HG03066 (cell line): ENCODE results near the gene MLYCD.

Source experiments
- ATAC-seq: cut with Tn5 transposase; IDR thresholded peaks from one replicate; pipeline ENCODE4 v1.9.1; 2021; ENCODE audit warnings: low read depth; ENCODE audit not compliant: unreplicated experiment

The MLYCD gene

DNA sequence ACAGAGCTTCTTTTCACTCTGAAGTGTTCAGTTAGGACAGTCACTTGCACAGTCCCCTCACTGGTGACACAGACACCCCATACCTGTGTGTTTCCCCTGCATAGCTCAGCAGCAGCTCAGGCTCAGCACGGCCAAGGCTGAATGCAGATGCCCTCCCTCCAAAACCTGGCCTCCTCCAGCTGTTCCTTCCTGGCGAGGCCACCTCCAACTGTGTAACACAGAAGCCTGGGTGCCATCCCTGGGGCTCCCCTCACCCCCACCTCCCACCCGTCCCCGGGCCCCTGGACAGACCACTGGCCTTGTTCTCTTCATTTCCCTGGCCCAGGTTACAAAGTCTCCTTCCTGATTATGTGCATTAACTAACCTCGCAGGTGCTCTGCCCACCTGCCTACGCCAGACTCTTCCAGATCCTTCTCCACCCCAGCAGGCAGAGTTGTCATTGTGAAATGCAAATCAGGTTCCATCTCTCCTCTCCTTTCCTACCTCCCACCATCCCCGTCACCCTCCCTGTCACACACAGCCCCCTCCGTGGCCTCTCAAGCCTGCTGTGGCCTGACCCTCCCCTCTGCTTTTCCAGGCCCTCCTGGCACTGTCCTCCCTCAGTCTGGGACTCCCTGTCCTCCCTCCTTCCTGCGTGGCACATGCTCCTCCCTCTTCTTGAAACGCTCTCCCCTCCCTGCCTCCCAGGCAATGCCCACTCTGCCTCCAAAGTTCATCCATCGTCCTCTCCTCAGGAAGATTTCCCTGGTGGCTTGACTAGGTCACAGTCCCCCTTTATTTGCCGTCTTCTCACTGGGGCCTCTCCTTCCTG is 26.4 kb downstream of the MLYCD start:
- no peak for ATAC-seq

DNA sequence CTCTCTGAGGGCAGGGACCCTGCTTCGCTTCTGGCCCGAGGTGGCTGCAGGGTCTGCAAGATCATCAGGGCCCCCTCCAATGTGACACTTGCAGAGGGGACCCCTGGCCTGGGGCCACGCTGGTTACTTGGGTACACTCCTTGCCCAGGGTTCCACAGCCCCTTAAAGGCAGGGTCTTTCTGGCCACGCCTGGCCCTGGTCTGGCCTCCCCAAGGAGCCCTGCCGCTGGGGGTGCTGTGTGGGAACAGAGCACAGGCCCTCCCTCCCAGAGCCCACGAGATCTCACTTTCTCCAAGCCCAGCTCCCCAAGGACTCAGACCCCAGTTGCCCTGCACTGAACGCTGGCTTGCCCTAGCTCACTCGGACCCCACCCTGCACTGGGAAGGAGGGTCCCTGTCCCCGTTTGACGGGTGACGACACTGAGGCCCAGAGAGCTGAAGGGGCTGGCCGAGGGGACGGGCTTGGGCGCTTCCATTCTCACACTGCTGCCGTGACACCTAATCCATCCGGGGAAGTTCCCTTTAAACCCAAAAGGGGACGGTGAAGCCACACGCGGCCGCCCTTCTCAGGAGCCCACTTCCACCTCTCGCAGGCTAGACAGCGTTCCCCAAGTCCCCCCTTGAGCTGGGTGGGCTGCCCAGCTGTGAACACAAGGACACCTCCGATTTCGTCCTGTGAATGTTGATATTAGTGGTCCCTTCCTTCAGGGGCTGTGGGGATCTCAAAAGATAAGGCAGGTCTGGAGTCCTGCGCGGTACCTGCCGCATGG is 27.2 kb downstream of the MLYCD start:
- no peak for ATAC-seq

DNA sequence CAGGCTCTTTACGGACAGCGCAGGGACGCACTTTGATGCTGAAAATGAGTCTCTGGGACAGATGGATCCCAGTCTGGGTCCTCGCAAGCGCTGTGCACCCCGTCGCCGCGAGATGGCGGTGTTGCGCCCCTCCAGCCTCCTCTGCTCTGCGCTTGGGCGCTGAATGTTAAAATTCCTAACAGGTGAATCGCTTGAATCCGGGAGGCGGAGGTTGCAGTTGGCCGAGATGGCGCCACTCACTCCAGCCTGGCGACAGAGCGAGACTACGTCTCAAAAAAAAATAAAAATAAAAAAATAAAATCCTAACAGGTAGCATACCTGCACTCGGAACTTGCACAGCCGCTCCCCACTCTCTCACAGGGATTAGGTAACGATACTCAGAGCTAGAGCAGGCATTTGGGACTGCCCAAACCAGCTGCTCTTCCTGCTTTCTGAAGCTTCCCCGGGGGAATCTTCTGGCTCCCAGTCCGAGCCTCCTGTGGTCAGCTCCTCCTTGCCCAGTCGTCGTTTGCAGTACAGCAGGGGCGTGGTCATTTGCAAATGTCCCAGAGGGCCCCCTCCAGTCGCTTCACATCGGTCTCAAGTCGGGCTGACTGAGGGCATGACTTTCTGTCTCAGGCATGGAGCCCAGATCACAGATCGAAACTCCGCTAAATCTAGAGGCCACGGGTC is 27.9 kb downstream of the MLYCD start:
- ATAC-seq, result no peak

DNA sequence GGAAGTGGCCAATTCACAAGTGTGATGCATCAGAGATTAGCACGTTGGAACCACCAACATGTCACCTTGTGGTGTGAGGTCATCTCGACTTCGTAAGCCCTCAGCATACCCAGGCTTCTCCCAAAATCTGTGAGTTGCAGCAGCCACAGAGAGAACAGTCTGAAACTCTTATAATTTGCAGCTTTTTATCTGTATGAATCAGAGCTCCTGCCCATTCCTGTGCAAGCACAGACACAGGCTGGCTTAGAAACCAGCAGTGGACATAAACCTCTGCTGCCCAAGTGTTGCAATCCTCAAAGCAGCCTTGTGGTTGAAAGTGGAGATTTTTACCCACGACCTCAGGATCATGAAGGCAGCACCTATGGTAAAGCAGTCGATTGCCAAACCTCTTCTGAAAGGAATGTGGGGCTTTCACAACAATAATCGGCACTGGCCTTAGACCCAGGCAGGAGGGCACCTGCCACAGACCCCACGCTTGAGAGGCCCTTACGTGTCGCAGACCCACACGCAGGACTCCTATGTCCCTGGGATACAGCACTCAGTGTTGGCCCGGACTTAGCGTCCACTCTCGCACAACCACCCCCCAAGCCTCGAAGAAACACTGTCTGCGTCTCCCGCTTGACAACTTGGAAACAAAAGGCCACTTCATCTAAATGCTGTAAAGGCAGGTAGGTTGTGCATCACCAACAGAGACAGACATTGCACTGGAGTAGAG is 29.6 kb downstream of the MLYCD start:
- no peak for ATAC-seq

DNA sequence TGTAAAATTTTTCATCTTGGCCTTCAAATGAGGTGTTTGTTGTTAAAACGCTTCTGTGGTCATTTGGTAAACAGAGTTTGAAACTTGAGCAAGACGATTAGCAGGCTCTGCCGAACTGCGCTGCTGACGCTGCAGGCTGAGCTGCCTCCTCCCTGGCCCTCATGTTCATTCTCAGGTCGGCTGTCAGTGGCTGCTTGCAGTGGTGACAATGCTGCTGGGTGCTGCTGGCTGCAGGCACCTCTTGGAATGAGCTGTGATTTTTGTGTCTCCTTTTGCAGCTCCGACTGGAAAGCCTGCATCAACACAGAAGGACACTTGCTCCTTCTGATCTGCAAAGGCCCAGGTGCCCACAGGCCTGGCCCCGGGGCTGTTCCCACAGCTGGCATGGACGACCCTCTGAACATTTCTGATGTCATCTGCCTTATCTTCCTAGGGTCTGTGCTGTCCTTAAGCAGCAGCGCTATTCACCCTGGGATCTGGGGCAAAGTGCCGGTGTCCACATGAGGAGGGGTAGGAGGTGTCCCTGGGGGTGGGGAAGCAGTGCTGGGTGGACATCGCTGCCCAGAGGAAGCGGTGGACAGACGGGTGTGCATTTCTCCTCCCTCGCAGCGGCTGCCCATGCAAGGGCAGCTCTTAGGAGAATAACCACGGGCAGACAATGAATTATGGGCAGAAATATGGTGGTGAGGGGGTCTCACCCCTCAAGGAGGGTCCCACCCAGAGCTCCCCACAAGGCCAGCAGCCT is 31.1 kb downstream of the MLYCD start:
- no peak for ATAC-seq

DNA sequence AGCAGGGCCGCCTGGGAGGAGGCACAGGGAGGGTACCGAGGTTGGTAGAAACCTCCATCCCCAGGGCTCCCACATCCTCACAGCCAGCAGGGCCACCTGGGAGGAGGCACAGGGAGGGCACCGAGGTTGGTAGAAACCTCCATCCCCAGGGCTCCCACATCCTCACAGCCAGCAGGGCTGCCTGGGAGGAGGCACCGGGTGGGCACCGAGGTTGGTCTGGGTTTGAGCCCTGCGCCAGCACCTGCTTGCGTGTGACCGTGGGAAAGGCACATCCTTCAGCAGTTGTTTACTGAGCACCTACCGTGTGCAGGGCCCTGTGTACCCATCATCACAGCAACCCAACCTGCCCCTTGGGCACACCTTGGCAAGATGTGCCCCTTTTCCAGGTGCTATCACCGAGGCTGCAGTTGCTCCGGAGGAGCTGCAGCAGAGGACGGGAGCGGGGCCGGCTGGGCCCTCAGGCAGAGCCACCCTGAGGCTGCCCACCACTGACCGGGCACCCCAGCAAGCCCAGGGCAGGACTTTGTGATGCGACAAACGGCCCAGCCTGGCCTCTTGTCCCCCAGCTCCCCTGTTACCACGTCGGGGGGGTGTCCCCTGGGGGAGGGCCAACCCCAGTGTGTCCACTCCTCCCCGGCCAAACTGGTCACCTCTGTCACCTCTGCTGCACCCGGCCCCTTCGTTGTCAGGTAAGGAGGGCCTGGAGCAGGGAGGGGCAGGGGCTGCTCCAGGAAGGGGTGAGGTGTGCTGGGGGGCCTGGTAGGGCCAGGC is 32.0 kb downstream of the MLYCD start:
- ATAC-seq, result no peak

DNA sequence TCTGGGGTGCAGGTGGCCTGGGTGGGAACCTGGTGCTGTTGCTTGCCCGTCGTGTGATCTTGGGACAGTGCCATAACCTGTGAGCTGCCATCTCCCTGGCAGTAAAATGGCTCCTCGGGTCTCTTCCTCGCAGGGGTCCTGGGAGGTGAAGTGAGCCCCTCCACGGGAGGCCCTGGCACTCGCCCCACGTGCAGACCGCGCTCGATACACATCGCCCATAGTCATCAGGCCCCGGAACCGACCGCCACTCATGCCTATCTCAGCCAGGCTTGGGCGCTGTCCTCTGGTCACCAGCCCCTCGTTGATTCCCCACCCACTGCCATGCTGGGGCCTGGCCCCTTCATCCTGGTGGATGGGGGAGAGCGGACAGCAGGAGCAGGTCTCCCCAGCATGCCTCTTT is 32.6 kb downstream of the MLYCD start:
- ATAC-seq, result no peak

DNA sequence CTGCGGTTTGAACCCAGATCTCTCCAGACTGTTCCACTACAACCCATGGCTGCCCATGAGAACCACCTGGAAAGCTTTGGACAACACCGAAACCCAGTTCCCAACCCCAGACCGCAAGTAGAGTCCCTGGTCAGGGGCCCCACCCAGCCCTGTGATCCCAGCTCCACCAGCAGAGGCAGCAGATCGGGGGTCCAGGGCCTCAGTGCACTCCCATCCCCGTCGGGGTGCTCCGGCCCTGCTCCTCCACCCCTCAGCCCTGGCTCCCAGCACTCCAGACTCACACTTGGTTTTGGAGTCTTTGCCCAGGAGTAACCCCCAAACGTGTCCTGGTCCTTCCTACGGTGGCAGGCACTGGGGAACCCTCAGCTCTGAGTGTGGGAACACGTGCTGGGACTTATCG is 33.4 kb downstream of the MLYCD start:
- no peak for ATAC-seq

DNA sequence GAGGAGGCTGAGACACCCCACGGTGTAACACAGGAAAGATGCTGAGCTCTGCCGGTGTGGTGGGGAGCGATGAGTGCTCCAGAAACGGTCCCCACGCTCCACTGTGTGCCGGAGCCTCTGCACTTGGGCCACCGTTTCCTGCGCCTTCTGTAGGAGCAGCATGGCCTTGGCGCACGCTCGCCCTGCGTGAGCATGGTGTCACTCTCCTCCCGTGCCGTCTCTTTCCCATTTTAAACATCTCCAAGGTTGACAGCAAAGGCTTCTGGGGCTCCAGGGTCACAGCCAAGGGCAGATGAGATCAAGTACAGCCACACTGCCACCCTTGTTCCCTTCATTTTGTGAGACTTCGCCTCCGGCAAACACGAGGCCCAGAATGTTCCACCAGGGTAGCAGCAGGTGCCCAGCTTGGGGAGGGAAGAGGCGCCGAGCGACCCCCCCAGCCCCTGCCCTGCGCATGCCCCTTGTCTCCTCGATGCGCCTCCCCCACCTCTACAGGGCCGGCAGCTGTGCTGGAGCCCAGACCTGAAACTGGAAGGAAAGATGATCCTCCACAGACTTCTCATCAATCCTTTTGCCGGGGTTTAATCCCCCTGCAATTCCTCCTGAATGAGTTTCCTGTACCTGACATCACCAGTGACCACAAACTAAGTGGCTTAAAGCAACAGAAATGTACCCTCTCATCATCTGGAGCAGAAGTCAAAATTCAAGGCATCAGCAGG is 34.2 kb downstream of the MLYCD start:
- no peak for ATAC-seq

DNA sequence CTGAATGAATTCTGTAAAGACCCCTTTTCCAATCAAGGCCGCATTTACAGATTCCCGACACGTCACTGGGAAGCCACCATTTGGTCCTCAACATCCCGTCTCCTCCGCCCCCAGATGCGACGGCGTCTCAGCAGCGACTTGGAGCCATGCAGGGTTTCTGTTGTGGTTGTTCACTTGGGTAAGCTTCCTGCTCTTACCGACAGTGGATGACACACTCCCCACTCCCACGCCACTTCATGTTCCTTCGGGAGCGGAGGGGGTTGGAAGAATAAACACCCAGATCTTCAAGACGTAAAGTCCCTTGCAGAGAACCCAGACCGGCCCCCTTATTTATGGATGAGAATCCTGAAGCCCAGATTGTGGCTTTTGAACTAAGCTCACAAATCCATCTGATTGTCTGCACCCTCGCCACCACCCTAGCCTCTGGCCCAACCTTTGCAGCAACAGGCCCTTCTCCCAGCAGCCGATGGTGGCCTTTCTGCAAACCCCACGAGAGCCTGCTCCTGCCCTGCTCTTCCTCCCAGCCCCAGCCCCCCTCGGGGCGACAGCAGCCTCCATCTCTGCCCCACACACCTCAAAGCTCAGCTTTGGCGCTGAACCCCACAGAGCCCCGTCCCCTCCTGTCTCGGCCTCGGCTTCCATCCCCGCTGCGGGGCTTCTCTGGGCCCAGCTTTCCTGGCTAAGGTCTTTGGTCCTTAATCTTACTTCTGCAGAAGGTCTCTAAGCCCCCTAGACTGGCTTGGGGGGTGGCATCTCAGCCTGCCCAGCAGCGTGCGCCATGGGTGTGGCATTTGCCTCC is 35.2 kb downstream of the MLYCD start:
- no peak for ATAC-seq

DNA sequence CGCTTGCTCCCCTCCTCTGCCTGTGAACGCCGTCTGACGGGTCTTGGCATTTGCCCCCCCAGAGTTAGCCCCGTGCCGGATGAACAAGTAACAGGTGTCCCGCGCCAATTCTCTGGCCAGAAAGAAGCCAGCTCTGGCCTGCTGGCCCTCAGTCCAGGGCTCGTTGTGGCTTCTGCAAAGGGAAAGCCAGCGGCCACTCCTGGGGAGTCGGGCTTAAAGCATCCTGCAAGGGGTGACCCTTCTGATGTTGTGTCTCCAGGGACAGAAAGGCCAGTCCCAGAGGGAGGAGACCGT is 35.7 kb downstream of the MLYCD start:
- ATAC-seq, result no peak

DNA sequence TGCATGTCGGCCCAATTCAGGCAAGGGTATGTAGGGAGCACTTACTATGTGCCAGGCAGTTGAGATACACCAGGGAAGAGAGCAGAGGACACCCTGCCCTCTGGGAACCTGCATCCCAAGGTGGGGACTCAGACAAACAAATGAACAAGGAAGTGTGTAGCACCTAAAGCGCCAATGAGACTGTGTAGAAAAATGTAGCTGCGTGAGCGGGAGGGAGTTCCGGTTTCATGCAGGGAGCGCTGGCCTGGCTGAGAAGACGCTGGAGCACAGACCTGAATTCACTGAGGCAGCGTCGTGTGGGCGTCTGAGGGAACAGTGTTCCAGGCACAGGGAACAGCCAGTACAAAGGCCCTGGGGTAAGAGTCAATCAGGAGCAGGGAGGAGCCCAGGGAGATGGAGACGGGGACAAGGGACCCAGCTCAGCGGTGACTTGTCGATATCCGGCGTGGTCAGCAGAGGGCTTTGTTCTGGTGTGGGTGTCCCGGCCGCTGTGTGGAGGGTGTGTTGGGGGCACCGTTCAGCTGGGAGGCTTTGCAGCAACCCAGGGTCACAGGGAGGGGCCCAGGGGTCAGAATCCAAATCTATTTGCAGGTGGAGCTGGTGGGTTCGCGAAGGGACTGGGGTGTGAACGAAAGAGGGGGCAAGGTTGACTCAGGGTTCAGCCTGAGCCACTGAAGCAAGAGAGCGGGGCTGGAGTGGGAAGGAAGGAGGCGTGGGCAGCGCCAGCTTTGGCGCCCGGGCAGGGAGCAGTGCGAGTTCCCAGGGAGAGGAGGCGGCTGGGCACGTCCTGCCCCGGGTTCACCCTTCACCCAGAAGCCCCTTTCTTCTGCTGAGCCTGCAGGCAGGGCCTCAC is 36.3 kb downstream of the MLYCD start:
- no peak for ATAC-seq

DNA sequence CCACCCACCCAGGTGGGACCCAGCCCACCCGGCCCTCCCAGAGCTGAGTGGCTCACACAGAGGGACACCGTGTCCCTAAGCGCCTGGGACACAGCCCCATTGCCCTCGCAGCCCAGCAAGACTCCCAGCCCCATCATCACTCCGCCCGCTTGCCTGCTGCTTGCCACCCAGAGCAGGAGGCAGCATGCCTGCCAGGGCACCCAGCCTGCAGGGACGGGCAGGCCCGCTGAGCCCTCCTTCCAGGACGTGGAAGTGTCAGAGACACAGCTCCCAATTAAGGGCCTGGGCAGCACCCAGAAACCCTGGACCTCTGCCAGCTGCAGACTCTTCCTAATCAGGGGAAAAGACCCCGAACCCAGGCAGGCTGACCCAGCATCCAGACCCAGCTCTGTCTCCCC is 36.9 kb downstream of the MLYCD start:
- ATAC-seq, result no peak

DNA sequence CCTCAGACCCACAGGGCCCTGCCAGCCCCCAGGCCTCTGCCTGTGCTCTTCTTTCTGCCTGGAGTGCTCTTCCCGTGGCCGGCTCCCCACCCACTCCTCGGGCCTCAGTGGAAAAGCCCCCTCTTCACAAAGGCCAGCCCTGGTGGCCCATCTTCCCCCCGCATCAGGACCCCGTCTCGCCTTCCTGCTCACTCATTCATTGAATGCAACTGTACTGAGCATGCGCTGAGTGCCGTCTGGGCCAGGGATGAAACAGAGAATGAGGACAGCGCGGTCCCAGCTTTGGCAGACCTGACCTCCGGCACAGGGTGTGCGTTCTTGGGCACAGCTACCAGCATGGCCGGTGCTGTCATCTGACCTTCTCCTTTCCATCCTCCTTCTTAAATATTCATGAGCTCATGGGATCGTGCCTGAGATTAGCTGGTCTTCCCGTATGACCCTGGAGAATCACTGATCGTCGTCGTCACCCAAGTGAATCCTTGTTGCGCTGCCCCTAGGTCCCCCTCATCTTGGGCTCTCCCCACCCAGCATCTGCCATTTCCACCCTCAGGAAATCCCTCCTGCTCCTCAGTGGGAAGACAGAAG is 37.8 kb downstream of the MLYCD start:
- ATAC-seq, result no peak

DNA sequence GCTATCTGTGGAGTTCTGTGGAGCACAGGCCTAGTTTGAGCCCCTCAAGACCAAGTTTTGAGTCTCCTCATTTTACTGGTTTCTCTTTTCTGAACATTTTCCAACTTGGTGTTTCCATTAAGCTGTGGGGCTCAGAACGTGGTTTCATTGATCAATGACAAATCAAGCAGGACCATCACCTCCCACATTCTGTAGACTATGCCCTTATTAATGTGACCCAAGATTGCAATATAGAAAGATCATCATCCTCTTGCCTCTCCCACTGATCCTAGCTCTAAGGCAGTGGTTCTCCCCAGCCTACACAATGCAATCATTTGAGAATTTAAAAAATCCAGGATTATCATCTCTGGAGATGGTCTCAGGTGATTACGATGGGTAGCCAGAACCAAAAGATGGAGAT is 38.4 kb downstream of the MLYCD start:
- ATAC-seq, result no peak

DNA sequence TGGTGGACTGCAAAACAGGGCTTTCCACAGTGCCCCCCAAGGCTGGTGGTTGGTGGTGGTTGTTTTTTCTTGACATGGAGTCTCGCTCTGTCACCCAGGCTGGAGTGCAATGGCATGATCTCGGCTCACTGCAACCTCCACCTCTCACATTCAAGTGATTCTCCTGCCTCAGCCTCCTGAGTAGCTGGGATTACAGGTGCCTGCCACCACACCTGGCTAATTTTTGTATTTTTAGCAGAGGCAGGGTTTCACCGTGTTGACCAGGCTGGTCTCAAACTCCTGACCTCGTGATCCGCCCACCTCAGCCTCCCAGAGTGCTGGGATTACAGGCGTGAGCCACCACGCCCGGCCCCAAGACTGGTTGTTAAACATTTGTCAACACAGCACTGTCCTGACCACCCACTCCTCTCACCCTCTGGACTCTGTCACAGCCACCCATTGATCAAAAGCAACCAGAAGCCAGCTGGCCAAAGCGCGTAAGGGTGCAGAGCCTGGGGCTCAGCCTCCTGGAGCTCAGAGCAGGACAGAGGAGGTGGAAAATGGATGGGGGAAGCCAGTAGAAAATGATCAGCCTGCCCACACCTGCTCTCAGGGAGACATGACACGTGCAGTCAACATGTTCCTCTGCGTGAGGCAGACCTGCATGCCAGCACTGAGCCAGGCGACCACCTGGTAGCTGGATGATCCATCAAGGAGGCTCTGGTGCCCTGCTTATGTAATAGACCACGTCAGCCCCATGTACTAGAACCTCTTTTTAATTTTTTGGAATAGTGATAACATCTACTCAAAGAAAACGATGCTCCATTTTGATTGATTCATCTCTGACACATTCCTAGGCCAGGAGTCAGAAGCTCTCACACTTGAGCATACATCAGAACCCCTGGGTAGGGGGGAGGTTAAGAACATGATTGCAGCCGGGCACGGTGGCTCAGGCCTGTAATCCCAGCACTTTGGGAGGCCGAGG is 39.3 kb downstream of the MLYCD start:
- ATAC-seq, result no peak
